ENCODE data around the gene RABEP2. TPM values are rescaled to one million over a fixed set of nuclear protein-coding genes. Genes with fewer than 3 reads are reported as not detected.
A peak's percentile ranks its signal among the peaks of the same experiment; 100 is the strongest.

Gene RABEP2
- total RNA-seq, 1 experiment from 2014 or later = 13.4 TPM

- DNase-seq (ENCODE audit: low read depth, low spot score) (no peak), ATAC-seq (peak; percentile 54)
- Histone ChIP-seq H4K20me1 (ENCODE audit: insufficient read depth) (no peaks in the 10 kb centered on the region), H3K4me2 (ENCODE audit: low read length) (peak overlapping the region; percentile 72), H3K9ac (ENCODE audit: low read length) (peak overlapping the region; percentile 41), H2AFZ (ENCODE audit: low read depth, low read length, poor library complexity, severe bottlenecking) (no peak overlapping the region), H3K27me3 (ENCODE audit: insufficient read depth, low read length) (no peaks in the 10 kb centered on the region), H3K4me3 (replicated peaks in 1 of 2; ENCODE audit: low read depth in 1 of 2, low read length in 2 of 2) (peak overlapping the region in 1 of 2 experiments; percentile 28; a peak in 2 of 4 replicates), H3K9me2 (ENCODE audit: insufficient read depth) (no peaks in the 10 kb centered on the region), H3K79me2 (ENCODE audit: insufficient read depth, low read length) (no peaks in the 10 kb centered on the region), H3K36me3 (ENCODE audit: control insufficient read depth in 1 of 2, insufficient read depth in 2 of 2, low read length in 2 of 2) (no peaks in the 10 kb centered on the region), H3K9me3 (ENCODE audit: control insufficient read depth in 1 of 2, insufficient read depth in 1 of 2, low read depth in 1 of 2, low read length in 2 of 2) (no peaks in the 10 kb centered on the region), H3K27ac (ENCODE audit: low read depth, low read length) (no peak overlapping the region), H3K4me1 (ENCODE audit: control insufficient read depth in 1 of 2, insufficient read depth in 2 of 2, low read length in 2 of 2) (peaks cover 7 to 22% of the 10 kb centered on the region in 2 experiments; a peak in 3 of 4 replicates)
- no TSS peak for BruUV-seq (replicated peaks)
- RAD21 ChIA-PET (ENCODE audit: low non-redundant PET in 1 of 2, low total read pairs in 2 of 2, uncharacterized antibody in 2 of 2, unreplicated experiment in 2 of 2) = interaction anchor here in 1 of 2 experiments (0.6 kb wide), 1 partner anchor 26 kb away, joined by 3 read pairs; no protein-coding TSS in a partner anchor
- POLR2A ChIA-PET = no interaction called here
- CTCF ChIA-PET = no interaction called here
- TF ChIP-seq ZNF274 (IDR thresholded peaks at IDR 0.05; ENCODE audit: low read depth, low read length) = no peak
- TF ChIP-seq SRF (IDR thresholded peaks at IDR 0.05; ENCODE audit: low read depth) = no peak
- no peak for TF ChIP-seq ZBTB33 (IDR thresholded peaks at IDR 0.05; ENCODE audit: extremely low read depth, insufficient replicate concordance, low read length)
- no peak for TF ChIP-seq TCF7L2 (IDR thresholded peaks at IDR 0.05; ENCODE audit: borderline replicate concordance, extremely low read depth, insufficient read depth, insufficient read length)
- TF ChIP-seq ELF1 (IDR thresholded peaks at IDR 0.05; ENCODE audit: borderline replicate concordance, low read depth) = no peak
- no peak for TF ChIP-seq EGR1 (IDR thresholded peaks at IDR 0.05; ENCODE audit: low read depth)
- no peak for TF ChIP-seq ATF3 (IDR thresholded peaks at IDR 0.05)
- TF ChIP-seq CEBPB (IDR thresholded peaks at IDR 0.05; ENCODE audit: low read depth) = no peak
- TF ChIP-seq JUND (IDR thresholded peaks at IDR 0.05) = no peak
- no peak for TF ChIP-seq EZH2phosphoT487 (IDR thresholded peaks at IDR 0.05; ENCODE audit: borderline replicate concordance)
- TF ChIP-seq FOSL1 (IDR thresholded peaks at IDR 0.05; ENCODE audit: low read depth) = no peak
- TF ChIP-seq CBX3 (IDR thresholded peaks at IDR 0.05; ENCODE audit: low read depth) = no peak
- TF ChIP-seq CTCF (IDR thresholded peaks at IDR 0.05 in 2 of 3, conservative IDR thresholded peaks at IDR 0.05 in 1 of 3; ENCODE audit: borderline replicate concordance in 1 of 3, insufficient read depth in 1 of 3, low read depth in 2 of 3, low read length in 2 of 3) = no peak
- TF ChIP-seq POLR2AphosphoS5 (IDR thresholded peaks at IDR 0.05; ENCODE audit: low read depth, low read length) = no peak
- no peak for TF ChIP-seq RAD21 (IDR thresholded peaks at IDR 0.05; ENCODE audit: low read depth)
- no peak for TF ChIP-seq EZH2 (IDR thresholded peaks at IDR 0.05)
- TF ChIP-seq ZFX (IDR thresholded peaks at IDR 0.05) = no peak
- TF ChIP-seq YY1 (IDR thresholded peaks at IDR 0.05; ENCODE audit: extremely low read depth, insufficient replicate concordance, low read depth, low read length) = no peak
- no peak for TF ChIP-seq POLR2A (IDR thresholded peaks at IDR 0.05; ENCODE audit: borderline replicate concordance, extremely low read depth, insufficient read depth, insufficient read length)
- TF ChIP-seq MAX (IDR thresholded peaks at IDR 0.05) = no peak
- intact Hi-C loops (cut with micrococcal nuclease) = no loop called here
Observed at GRCh38 chr16:28897826-28898225, 27.2 kb downstream of the RABEP2 start.

Measured in HCT116 (cell line).